Liver (tissue), 9 donors: ENCODE results near the gene PPFIA4. TPM values are rescaled to one million over a fixed set of nuclear protein-coding genes. Genes with fewer than 3 reads are reported as not detected.

Experiments
- DNase-seq: peaks from one replicate; pipeline ENCODE4 v3.0.0-alpha.2; 2017; ENCODE audit warnings: low spot score
- H3K27ac ChIP-seq, 2 donors: one replicate each; pipeline ENCODE4 v1.7.0; 2013; ENCODE audit warnings: inconsistent platforms in 2 of 2, low read length in 2 of 2, control low read depth in 1 of 2, low read depth in 1 of 2, mild to moderate bottlenecking in 1 of 2
- H3K27me3 ChIP-seq, 4 donors: one replicate each; pipeline versions ENCODE4 v1.6.1 to v1.7.0; 2013; ENCODE audit warnings: low read length in 3 of 4, inconsistent platforms in 1 of 4, mild to moderate bottlenecking in 1 of 4, moderate library complexity in 1 of 4; ENCODE audit not compliant: control insufficient read depth in 4 of 4, insufficient read depth in 4 of 4
- H3K36me3 ChIP-seq, 4 donors: one replicate each; pipeline versions ENCODE4 v1.6.1 to v1.7.0; 2013; ENCODE audit warnings: low read length in 3 of 4, mild to moderate bottlenecking in 3 of 4, low read depth in 1 of 4, moderate library complexity in 1 of 4; ENCODE audit not compliant: control insufficient read depth in 4 of 4, insufficient read depth in 3 of 4
- H3K4me1 ChIP-seq, 4 donors: one replicate each; pipeline versions ENCODE4 v1.6.1 to v1.7.0; 2013; ENCODE audit warnings: low read length in 3 of 4, mild to moderate bottlenecking in 3 of 4, moderate library complexity in 1 of 4; ENCODE audit not compliant: control insufficient read depth in 4 of 4, insufficient read depth in 4 of 4
- H3K4me3 ChIP-seq, 3 donors: one replicate each; pipeline versions ENCODE4 v1.6.1 to v1.7.0; 2013; ENCODE audit warnings: low read length in 3 of 3, control low read depth in 1 of 3, low read depth in 1 of 3, mild to moderate bottlenecking in 1 of 3
- H3K9ac ChIP-seq, 2 donors: one replicate each; pipeline ENCODE4 v1.7.0; 2013; ENCODE audit warnings: low read length in 2 of 2, mild to moderate bottlenecking in 2 of 2, moderate library complexity in 2 of 2, control low read depth in 1 of 2, low read depth in 1 of 2
- H3K9me3 ChIP-seq, 4 donors: one replicate each; pipeline versions ENCODE4 v1.6.1 to v1.7.0; 2013; ENCODE audit warnings: low read length in 3 of 4; ENCODE audit not compliant: control insufficient read depth in 4 of 4
- EGR1 ChIP-seq, 2 donors: IDR thresholded peaks; 2 replicates each; pipeline ENCODE4 v1.6.1; 2016 to 2018; ENCODE audit warnings: antibody characterized with exemption in 2 of 2, low read depth in 2 of 2
- GABPA ChIP-seq, 2 donors: IDR thresholded peaks in 1 of 2; conservative IDR thresholded peaks in 1 of 2; 2 replicates each; pipeline ENCODE4 v1.6.1; 2016; ENCODE audit warnings: antibody characterized with exemption in 2 of 2, mild to moderate bottlenecking in 1 of 2, moderate library complexity in 1 of 2
- HNF4A ChIP-seq, 2 donors: conservative IDR thresholded peaks; 2 replicates each; pipeline ENCODE4 v1.6.1; 2016; ENCODE audit warnings: antibody characterized with exemption in 2 of 2, mild to moderate bottlenecking in 2 of 2
- HNF4G ChIP-seq: IDR thresholded peaks from 2 replicates; pipeline ENCODE4 v1.6.1; 2016; ENCODE audit warnings: antibody characterized with exemption
- JUND ChIP-seq, 2 donors: IDR thresholded peaks; 2 replicates each; pipeline ENCODE4 v1.6.1; 2016; ENCODE audit warnings: antibody characterized with exemption in 2 of 2
- MAX ChIP-seq: IDR thresholded peaks from 2 replicates; pipeline ENCODE4 v1.6.1; 2016; ENCODE audit warnings: antibody characterized with exemption
- REST ChIP-seq: IDR thresholded peaks from 2 replicates; pipeline ENCODE4 v1.6.1; 2016; ENCODE audit warnings: antibody characterized with exemption, mild to moderate bottlenecking
- RXRA ChIP-seq, 2 donors: IDR thresholded peaks; 2 replicates each; pipeline ENCODE4 v1.6.1; 2017 to 2018; ENCODE audit warnings: antibody characterized with exemption in 2 of 2, mild to moderate bottlenecking in 1 of 2
- SP1 ChIP-seq: IDR thresholded peaks from 2 replicates; pipeline ENCODE4 v1.6.1; 2018; ENCODE audit warnings: antibody characterized with exemption, mild to moderate bottlenecking
- TAF1 ChIP-seq: conservative IDR thresholded peaks from 2 replicates; pipeline ENCODE4 v1.6.1; 2016; ENCODE audit warnings: antibody characterized with exemption, mild to moderate bottlenecking
- YY1 ChIP-seq: IDR thresholded peaks from 2 replicates; pipeline ENCODE4 v1.6.1; 2016; ENCODE audit warnings: antibody characterized with exemption, mild to moderate bottlenecking
- ZBTB33 ChIP-seq: IDR thresholded peaks from 2 replicates; pipeline ENCODE4 v1.6.1; 2016; ENCODE audit warnings: antibody characterized with exemption
- WGBS: extraction: QIAGEN DNeasy Blood & Tissue Kit; methylation state at CpG from one replicate; pipeline ENCODE4 v1.1.7; 2013; 5-methylcytosine and 5-hydroxymethylcytosine counted together
- polyA plus RNA-seq, 2 donors: library from polyadenylated mRNA; stranded (reverse) in 1 of 2; unstranded in 1 of 2; fragments of 200-250 nt in 1 of 2; fragments of >200 nt in 1 of 2; fragmentation: Nextera tagmentation in 1 of 2; extraction: Ambion mirVana in 1 of 2; gene quantifications; one replicate each; pipeline versions ENCODE4 v1.2.1 to v1.2.3, GENCODE V29; 2013 to 2015
- total RNA-seq, 2 donors: library from RNA; depleted of rRNA; stranded (reverse); fragments of >200 nt; gene quantifications; one replicate each; pipeline ENCODE4 v1.2.3, GENCODE V29; 2014
- donor health status: healthy.
- donor health status: healthy.
- donor health status: healthy.
- donor health status: healthy.
- donor health status: healthy.

The PPFIA4 gene
- total and polyA plus RNA-seq, 4 donors, result 0.07 to 0.33 (median 0.15) TPM

DNA sequence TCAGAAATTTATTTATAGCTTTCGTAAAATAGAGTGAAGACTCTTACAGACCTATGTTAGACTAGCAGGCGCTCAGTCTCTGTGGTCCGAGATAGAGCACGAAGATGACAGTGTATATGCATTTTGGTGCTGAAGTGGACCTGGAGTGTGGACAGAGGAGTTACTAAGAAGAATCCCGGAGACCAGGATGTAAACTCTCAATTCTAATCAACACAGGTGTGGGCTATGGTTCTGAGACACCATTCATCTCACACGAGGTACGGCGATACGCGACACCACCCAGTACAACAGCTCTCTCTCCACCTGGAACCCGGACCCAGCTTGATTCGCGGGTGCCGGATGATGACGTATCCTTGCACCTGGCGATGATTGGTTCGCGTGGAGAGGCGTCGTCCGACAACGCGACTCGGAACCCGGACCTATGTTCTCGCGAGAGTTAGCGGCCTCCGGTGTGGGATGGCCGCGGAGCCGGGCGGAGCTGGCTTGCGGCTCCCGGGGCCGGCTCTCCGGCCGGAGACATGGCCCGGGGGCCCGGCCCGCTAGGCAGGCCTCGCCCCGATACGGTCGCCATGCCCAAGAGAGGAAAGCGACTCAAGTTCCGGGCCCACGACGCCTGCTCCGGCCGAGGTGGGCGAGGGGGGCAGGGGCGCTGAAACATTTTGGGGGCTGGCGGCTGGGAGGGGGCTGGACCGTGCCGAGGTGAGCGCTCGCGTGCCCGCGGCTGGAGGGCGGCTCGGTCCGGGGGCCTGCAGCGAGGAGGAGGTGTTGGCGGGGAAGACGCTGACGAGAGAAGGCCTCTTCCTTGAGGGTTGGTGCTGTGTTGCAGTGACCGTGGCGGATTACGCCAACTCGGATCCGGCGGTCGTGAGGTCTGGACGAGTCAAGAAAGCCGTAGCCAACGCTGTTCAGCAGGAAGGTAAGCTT lies 19.1 kb upstream of the PPFIA4 start, which contains the start of gene TMEM183A:
Gene TMEM183A, plus strand, starts transcription at position 427 of the 924 bp plus-strand sequence. Its CDS starts 92 bp downstream, at position 519.
- DNase-seq, result peak; percentile 96
- TF ChIP-seq HNF4G (no peak), YY1 (peak; percentile 78), TAF1 (no peak), HNF4A (conservative IDR thresholded peaks at IDR 0.05) (peak in 1 of 2 donors; percentile 7), SP1 (peak; percentile 88), MAX (peak; percentile 46), REST (peak; percentile 97), GABPA (IDR thresholded peaks at IDR 0.05 in 1 of 2, conservative IDR thresholded peaks at IDR 0.05 in 1 of 2) (peak in 1 of 2 donors; percentile 39), ZBTB33 (peak; percentile 99)
- H3K4me1 ChIP-seq, result peaks cover 3 to 19% (median 11%) of the 10 kb centered on the region in 4 donors
- no peaks in the 10 kb centered on the region for H3K9me3 ChIP-seq
- peaks cover 6 to 18% (median 10%) of the 10 kb centered on the region in 4 donors for H3K36me3 ChIP-seq
- H3K27ac ChIP-seq, result peak within 1 kb of the TSS; percentile 77 to 87
- under 1% methylated on average over 78 of the region's 78 CpGs for WGBS
- peak within 1 kb of the TSS; percentile 4 to 90 for H3K9ac ChIP-seq
- H3K4me3 ChIP-seq, result peak within 1 kb of the TSS; percentile 82 to 94 (median 85)
- no peaks in the 10 kb centered on the region for H3K27me3 ChIP-seq

DNA sequence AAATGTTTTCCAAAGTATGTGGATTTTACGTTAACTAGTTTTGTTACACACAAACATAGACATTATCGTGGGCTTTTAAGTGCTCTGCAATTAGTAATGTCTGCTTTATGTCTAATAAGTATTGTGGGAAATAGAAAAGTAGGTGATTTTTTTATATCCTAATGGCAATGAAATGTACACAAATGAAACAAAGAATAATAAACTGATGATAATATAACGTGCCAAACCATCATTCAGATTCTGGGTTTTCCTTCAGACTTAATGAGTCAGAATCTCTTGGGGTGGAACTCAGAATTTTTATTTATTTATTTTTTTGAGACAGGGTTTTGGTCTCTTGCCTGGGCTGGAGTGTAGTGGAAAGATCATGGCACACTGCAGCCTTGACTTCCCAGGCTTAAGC lies 17.1 kb upstream of the PPFIA4 start:
- Histone ChIP-seq H3K27me3 (no peaks in the 10 kb centered on the region), H3K4me3 (no peak overlapping the region), H3K27ac (no peak overlapping the region), H3K4me1 (peaks cover 3 to 19% (median 11%) of the 10 kb centered on the region in 4 donors), H3K9me3 (no peaks in the 10 kb centered on the region), H3K36me3 (peaks cover 6 to 26% (median 14%) of the 10 kb centered on the region in 4 donors), H3K9ac (peak overlapping the region in 1 of 2 donors; percentile 36)
- WGBS, result 95% methylated on average over 3 of the region's 3 CpGs
- no peak for DNase-seq
- TF ChIP-seq EGR1 (IDR thresholded peaks at IDR 0.05; ENCODE audit: low read depth in 2 of 2) (no peak), HNF4G (no peak), YY1 (no peak), JUND (IDR thresholded peaks at IDR 0.05) (no peak), HNF4A (conservative IDR thresholded peaks at IDR 0.05) (no peak), RXRA (IDR thresholded peaks at IDR 0.05) (no peak), ZBTB33 (no peak)
